Activated naive CD8-positive, alpha-beta T cell treated with anti-CD3 and anti-CD28 coated beads, Interleukin-2, amount 50 U/mL, for 16 hours (primary cell): Measurements from ENCODE around the gene PPL.
"Not testable (repeated sequence)": the region's sequence is repeated elsewhere in the genome, so short reads cannot be mapped to it uniquely, and the experiment has no call there.

Source experiments
- DNase-seq: peaks from one replicate; pipeline ENCODE4 v3.0.0-alpha.2; 2020; ENCODE audit warnings: low read depth, low spot score

Gene PPL

DNA sequence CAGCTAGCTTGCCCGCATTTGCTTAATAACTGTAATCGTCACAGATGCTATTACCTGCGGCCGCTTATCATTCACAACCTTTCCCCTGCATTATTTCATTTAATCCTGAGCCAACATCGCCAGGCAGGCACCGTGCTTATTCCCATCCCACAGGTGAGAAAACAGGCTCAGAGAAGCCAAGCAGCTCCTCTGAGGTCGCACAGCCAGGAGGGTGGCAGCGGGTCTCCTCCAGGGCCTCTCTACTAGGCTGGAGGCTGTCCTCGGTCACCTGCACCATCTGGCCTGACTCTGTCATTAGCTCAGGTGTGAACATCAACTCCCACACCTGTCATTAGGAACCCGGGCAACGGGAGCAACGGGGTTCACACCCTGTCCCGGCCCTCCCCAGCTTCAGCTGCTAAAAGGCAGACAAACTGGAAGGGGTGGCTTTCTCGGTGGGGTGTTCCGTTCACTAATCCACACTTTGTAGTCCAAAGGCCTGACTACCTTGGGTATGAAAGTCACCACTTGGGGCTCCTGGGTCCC is 3.0 kb downstream of the PPL start:
- DNase-seq: no peak

DNA sequence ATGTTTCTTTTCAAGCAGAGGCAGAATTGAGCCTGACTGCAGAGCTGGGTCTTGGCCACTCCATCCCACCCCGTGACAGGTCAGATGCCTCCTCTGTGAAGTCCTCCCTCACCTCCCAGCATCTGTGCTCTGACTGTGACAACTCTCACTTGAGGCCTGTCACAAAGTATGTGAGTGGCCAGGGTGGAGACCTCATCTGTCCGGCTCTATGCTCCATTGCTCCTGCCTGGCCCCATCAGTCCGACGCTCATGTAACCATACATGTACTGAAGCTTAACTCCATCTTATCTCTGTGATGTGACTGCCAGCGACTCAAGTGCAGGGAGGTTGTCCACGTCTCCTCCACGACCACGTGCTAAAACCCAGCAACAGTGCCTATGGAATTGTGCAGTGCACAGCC is 3.5 kb downstream of the PPL start:
- DNase-seq: no peak

DNA sequence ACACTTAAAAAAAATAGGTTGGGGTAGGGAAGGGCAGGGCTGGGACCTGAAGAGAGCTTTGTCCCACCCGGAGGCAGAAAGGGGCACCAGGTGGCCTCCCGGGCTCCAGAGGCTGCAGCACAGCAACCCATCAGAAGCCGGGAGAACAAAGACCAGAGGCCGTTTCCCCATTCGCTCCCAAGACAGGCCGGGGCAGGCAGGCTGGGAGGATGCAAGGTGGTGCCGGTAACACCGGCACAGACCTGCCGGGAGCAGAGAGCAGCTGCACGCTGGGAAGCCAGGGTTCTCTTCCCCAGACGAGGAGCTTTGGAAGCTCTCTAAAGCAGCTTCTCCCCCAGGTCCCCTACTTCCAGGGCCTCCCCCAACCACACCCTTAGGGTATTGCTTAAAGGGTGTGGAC is 5.6 kb downstream of the PPL start:
- DNase-seq: no peak

DNA sequence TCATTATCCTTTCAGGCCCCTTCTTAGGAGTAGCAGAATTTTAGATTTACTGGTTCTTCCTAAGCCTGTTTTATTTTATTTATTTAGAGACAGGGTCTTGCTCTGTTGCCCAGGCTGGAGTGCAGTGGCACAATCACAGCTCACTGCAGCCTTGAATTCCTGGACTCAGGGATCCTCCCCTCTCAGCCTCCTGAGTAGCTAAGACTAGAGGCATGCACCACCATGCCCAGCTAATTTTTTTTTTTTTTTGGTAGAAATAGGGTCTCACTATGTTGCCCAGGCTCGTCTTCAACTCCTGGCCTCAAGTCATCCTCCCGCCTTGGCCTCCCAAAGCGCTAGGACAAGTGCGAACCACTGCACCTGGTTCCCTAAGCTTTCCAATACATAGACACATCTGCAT is 7.3 kb downstream of the PPL start:
- not testable (repeated sequence) for DNase-seq

- DNase-seq: no peak
These were observed 8.7 kb downstream of the PPL start for GRCh38 chr16:4928227-4928626.

GRCh38 chr16:4927661-4928060 is 9.3 kb downstream of the PPL start:
- DNase-seq: no peak

DNA sequence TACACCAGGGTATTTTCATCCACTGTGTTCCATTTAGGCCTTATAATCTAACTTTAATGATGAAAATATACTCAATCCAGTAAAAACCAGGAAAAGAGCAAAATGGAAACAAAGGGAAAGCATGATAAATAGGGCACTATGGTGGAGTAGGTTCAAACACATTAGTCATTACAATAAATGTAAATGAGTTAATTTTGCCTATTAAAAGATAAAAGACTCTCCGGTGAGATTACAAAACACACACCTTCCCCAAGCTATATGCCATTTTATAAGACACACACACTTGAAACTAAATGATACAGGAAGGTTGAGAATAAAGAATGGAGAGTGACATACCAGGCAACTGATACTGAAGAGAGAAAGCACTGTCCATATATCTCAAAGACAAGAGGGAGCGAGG is 10.0 kb downstream of the PPL start:
- DNase-seq: no peak

GRCh38 chr16:4925791-4926190 is 11.2 kb downstream of the PPL start:
- no peak for DNase-seq

- no peak for DNase-seq
These were observed 11.7 kb downstream of the PPL start for GRCh38 chr16:4925293-4925607.

GRCh38 chr16:4924593-4925292 is 12.2 kb downstream of the PPL start:
- no peak for DNase-seq

DNA sequence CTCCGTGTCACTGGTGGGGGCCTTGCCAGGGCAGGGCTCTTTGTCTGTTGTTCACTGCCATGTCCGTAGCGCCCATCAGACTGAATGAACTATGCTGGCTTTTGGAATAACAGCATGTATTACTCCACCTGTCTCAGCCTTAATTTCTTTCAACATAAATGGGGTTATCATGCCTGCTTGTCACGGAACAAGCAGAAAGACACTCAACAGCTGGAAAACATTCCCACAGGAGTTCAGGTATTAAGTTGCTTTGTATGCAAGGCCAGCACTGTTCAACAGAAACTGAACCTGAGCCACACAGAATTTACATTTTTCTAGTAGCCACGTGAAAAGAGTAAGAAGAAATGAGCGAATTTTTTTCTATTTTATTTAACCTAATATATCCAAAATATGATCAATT is 13.1 kb downstream of the PPL start:
- no peak for DNase-seq

- DNase-seq: no peak
These were observed 14.1 kb downstream of the PPL start for GRCh38 chr16:4922721-4923342.

DNA sequence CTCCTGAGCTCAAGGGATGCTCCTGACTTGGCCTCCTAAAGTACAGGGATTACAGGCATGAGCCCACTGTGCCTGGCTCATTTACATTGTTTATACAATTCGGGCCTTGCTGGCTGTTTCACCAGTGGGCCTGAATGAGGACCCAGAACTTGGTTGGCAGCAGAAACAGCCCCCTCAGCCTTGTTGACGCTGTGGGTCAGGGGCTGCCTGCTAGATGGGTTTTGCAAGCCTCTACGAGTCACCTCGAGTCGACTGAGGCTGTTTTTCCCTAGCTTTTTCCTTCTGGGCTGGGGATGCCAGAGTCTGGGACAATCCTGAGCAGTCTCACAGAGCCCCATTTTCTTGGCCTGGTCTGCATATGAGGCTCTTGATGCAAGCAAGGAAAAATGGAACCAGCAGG is 16.1 kb downstream of the PPL start:
- no peak for DNase-seq

DNA sequence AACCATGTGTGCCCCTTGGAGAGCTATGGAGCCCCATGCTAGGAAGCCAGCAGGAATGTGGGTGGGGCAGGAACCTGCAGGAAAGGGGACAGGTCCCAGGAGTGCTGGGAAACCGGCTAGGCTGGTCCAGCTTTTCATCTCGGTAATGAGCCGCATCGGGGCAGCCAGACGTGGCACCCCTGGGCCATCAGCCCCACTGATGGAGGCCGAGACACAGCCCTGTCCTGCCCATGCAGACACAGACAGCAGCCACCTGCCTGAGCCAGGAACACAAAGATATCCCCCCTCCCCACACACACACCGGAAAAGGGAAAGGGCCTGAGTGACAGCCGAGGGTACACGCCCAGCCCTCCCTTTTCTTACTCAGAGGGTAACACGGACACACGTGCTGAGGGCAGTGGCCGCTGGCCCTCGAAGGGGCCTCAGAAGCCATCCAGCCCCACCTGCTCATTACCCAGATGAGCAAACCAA is 18.1 kb downstream of the PPL start:
- no peak for DNase-seq

- DNase-seq: no peak
These were observed 19.8 kb downstream of the PPL start for GRCh38 chr16:4917117-4917516.

DNA sequence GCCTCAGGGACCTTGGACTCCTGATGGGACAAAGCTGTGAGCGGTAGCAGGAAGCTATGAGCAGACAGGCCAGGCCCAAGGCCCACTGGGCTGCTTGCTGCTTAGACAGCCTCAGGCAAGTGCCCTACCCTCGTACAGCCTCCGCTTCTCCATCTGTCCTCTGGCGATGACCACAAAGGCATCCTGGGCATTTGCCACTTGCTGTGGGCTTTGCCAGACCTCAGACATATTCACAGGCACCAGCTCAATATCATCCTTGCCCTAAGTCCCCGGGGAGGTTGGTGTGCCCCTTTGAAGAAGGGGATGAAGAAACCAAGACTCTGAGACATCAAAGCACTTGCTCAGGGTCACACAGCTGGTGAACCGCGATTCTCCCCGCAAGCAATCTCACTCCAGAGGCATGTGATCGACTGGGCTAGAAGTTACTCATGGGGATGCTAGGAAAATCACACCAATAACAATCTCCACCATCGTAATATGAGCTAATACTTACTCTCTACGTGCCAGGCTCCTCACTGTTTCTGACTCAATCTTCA is 21.7 kb downstream of the PPL start:
- no peak for DNase-seq

GRCh38 chr16:4914528-4915225 is 22.3 kb downstream of the PPL start:
- no peak for DNase-seq

DNA sequence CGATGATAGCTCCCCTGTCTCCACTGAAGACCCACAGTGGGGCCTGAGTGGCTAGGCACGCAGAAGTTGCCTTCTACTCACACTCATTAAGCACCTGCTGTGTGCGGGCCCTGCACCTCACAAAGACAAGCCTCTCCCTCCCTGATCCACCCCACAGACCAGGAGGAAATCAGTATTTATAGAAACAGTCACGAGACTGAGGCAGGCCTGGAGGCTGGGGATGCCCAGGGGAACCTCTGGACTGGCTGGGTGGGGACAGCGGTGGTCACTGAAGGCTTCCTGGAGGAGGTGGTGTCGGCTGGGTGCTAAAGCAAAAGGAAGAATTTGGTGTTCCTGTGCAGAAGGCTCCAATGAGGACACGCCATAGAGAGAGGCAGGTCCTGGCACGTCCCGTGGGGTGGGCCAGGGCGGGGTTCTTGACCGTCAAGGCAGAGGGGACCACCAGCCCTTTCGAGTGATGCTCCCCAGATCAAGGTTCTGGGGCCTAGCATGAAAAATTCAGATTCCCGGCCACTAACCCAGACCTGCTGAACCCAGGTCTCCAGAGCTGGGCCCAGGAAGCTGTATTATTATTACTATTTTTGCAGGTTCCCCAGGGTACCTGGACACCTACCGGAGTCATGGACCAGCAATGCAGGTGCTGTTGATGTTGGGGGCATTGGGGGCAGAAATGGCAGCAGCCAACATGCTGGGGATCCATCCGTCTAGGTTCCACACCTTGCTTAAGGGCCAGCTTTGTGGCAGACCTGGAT is 23.0 kb downstream of the PPL start:
- DNase-seq: no peak

DNA sequence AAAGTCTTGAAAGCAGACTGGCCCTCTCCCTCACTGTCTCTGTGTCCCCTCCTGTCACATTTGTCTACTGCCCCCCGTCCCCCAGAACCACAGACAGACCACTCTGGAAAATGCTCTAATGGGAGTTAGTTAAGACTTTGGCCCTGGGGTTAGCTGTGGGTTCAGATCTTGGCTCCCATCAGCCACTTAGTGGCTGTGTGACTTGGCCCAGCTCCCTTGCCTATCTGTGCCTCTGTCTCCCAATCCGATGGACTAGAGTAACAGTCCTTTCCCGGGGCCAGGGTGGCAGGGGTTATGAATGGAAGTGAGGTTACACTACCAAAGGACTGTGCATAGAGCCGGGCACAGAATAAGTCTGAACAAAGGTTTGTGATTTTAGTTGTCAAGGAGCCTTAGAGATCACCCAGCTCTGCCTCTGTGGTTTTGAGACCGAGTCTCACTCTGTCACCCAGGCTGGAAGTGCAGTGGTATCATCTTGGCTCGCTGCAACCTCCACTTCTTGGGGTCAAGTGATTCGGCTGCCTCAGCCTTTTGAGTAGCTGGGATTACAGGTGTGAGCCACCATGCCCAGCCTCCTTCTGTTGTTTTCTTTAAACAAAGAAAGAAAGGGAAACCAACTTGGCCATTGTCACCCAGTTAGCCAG is 23.7 kb downstream of the PPL start:
- DNase-seq: no peak

DNA sequence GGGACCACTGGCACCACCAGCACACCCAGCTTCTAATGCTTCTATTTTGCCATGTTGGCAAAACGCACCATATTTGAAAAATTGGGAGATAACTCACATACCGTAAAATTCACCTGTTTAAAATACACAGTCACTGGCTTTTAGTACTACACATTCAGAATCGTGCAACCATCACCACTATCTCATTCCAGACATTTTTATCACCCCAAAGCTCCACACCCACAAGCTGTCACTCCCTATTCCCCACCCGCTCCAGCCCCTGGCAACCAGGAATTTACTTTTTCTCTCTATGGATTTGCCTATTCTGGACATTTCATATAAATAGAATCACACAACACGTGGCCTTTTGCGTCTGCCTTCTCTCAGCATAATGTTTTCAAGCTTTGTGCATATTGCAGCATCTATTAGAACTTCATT is 25.0 kb downstream of the PPL start:
- no peak for DNase-seq

DNA sequence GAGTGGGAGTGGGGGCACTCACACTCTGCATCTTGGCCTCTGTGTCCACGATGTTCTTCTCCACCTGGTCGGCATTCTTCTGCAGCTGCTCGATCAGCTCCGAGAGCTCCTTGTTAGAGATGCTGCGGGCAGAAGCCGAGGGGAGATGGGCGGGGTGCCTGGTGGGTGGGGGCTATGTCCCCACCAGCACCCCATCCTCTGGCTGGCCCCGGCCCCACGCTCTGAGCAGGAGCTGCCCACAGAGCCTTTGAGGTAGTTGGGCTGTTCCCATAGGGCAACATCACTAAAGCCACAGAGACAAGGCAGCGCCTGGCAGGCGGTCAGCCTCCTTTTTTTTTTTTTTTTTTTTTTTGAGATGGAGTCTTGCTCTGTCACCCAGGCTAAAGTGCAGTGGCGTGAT is 26.1 kb downstream of the PPL start:
- DNase-seq: no peak
